Activated CD4-positive, alpha-beta memory T cell treated with anti-CD3 and anti-CD28 coated beads, Interleukin-2, amount 10 ng/mL, durations not matched to agents 7 days and 5 days (primary cell): Measurements from ENCODE around the gene ANAPC15. TPM values are rescaled to one million over a fixed set of nuclear protein-coding genes. Genes with fewer than 3 reads are reported as not detected.

ENCODE experiments used
- CTCF ChIA-PET: fragments of 350-600 bp; sonication (Branson Sonifier 250); formaldehyde crosslinking; loops from one replicate; lab custom pipeline; 2021; ENCODE audit warnings: antibody characterized with exemption, inconsistent platforms; lab: Charles Lee
- POLR2A ChIA-PET: fragments of 350-600 bp; sonication (Branson Sonifier 250); formaldehyde crosslinking; loops from one replicate; lab custom pipeline; 2021; ENCODE audit warnings: antibody characterized with exemption; lab: Charles Lee
- DNase-seq: peaks from one replicate; pipeline ENCODE4 v3.0.0-alpha.2; 2020
- H3K27ac Mint-ChIP-seq: one replicate; pipeline ENCODE4 v1.8.0; 2021; ENCODE audit warnings: mild to moderate bottlenecking, mixed read lengths
- H3K27me3 Mint-ChIP-seq: one replicate; pipeline ENCODE4 v1.8.0; 2021; ENCODE audit warnings: mixed read lengths
- H3K36me3 Mint-ChIP-seq: one replicate; pipeline ENCODE4 v1.8.0; 2021; ENCODE audit warnings: low read depth, mixed read lengths
- H3K4me1 Mint-ChIP-seq: one replicate; pipeline ENCODE4 v1.8.0; 2021; ENCODE audit warnings: mixed read lengths
- H3K4me3 Mint-ChIP-seq: one replicate; pipeline ENCODE4 v1.8.0; 2021; ENCODE audit warnings: mild to moderate bottlenecking, mixed read lengths
- H3K9me3 Mint-ChIP-seq: one replicate; pipeline ENCODE4 v1.8.0; 2021; ENCODE audit warnings: mixed read lengths
- total RNA-seq, 2 experiments: library from RNA; stranded (reverse); gene quantifications; one replicate each; pipeline ENCODE4 v1.2.3, GENCODE V29; 2021

ANAPC15 gene
- total RNA-seq, 2 experiments from 2014 or later, result 53.0 to 58.7 TPM

GRCh38 chr11:72102162-72102561 lies 10.3 kb downstream of the ANAPC15 start:
- Mint-ChIP-seq H3K36me3 (peaks cover 39% of the 10 kb centered on the region), H3K27me3 (no peaks in the 10 kb centered on the region), H3K4me1 (peaks cover 42% of the 10 kb centered on the region), H3K9me3 (no peaks in the 10 kb centered on the region), H3K27ac (peak overlapping the region; percentile 84), H3K4me3 (peak overlapping the region; percentile 87)
- ChIA-PET POLR2A (interaction anchor here (0.7 to 8.9 kb wide), 15 partner anchors 9 to 313 kb away, joined by 3 to 88 read pairs (median 5); partner anchors contain the start of genes ANAPC15 and XNDC1N), CTCF (interaction anchor here (1.2 to 4.3 kb wide), 4 partner anchors 9 to 42 kb away, joined by 4 to 20 read pairs (median 14); partner anchors contain the start of gene ANAPC15)
- no peak for DNase-seq

GRCh38 chr11:72100462-72100861 lies 12.0 kb downstream of the ANAPC15 start:
- Mint-ChIP-seq H3K36me3 (peaks cover 43% of the 10 kb centered on the region), H3K27me3 (no peaks in the 10 kb centered on the region), H3K4me1 (peaks cover 42% of the 10 kb centered on the region), H3K9me3 (no peaks in the 10 kb centered on the region), H3K27ac (peak overlapping the region; percentile 61), H3K4me3 (no peak overlapping the region)
- ChIA-PET CTCF (interaction anchor here (0.9 to 4.3 kb wide), 6 partner anchors 10 to 300 kb away, joined by 3 to 20 read pairs (median 5); no protein-coding TSS in a partner anchor), POLR2A (interaction anchor here (0.6 to 8.9 kb wide), 7 partner anchors 10 to 289 kb away, joined by 3 to 88 read pairs (median 12); partner anchors contain the start of gene ANAPC15)
- DNase-seq, result no peak

GRCh38 chr11:72100009-72100408 lies 12.5 kb downstream of the ANAPC15 start:
- POLR2A ChIA-PET, result interaction anchor here (0.6 to 8.9 kb wide), 7 partner anchors 10 to 289 kb away, joined by 3 to 88 read pairs (median 9); partner anchors contain the start of gene ANAPC15
- CTCF ChIA-PET, result interaction anchor here (1.4 to 4.3 kb wide), 4 partner anchors 9 to 83 kb away, joined by 3 to 20 read pairs (median 13); no protein-coding TSS in a partner anchor

GRCh38 chr11:72098741-72099140 lies 13.8 kb downstream of the ANAPC15 start:
- peaks cover 34% of the 10 kb centered on the region for H3K4me1 Mint-ChIP-seq
- no peaks in the 10 kb centered on the region for H3K27me3 Mint-ChIP-seq
- no peaks in the 10 kb centered on the region for H3K9me3 Mint-ChIP-seq
- CTCF ChIA-PET, result interaction anchor here (1.7 to 4.3 kb wide), 4 partner anchors 8 to 74 kb away, joined by 6 to 20 read pairs (median 14); no protein-coding TSS in a partner anchor
- H3K4me3 Mint-ChIP-seq, result no peak overlapping the region
- no peak for DNase-seq
- peaks cover 47% of the 10 kb centered on the region for H3K36me3 Mint-ChIP-seq
- POLR2A ChIA-PET, result interaction anchor here (0.9 to 8.9 kb wide), 4 partner anchors 9 to 59 kb away, joined by 3 to 88 read pairs (median 8); partner anchors contain the start of gene ANAPC15
- H3K27ac Mint-ChIP-seq, result no peak overlapping the region

More at GRCh38 chr11:72100009-72100408, 12.5 kb downstream of the ANAPC15 start:
- H3K27ac Mint-ChIP-seq, result no peak overlapping the region
- H3K4me3 Mint-ChIP-seq, result no peak overlapping the region
- H3K27me3 Mint-ChIP-seq, result no peaks in the 10 kb centered on the region
- no peak for DNase-seq
- H3K36me3 Mint-ChIP-seq, result peaks cover 44% of the 10 kb centered on the region
- peaks cover 42% of the 10 kb centered on the region for H3K4me1 Mint-ChIP-seq
- H3K9me3 Mint-ChIP-seq, result no peaks in the 10 kb centered on the region

- Mint-ChIP-seq H3K27me3 (no peaks in the 10 kb centered on the region), H3K27ac (no peak overlapping the region), H3K9me3 (no peaks in the 10 kb centered on the region), H3K4me1 (peaks cover 16% of the 10 kb centered on the region), H3K4me3 (no peak overlapping the region), H3K36me3 (peaks cover 15% of the 10 kb centered on the region)
- ChIA-PET CTCF (interaction anchor here (0.6 to 5.4 kb wide), 15 partner anchors 9 to 160 kb away, joined by 3 to 104 read pairs (median 4); partner anchors contain the start of gene ANAPC15), POLR2A (interaction anchor here (1.0 to 2.9 kb wide), 7 partner anchors 10 to 113 kb away, joined by 3 to 18 read pairs (median 5); partner anchors contain the start of gene LAMTOR1)
- peak; percentile 66 for DNase-seq
Measured at GRCh38 chr11:72091292-72091691, 21.2 kb downstream of the ANAPC15 start.

GRCh38 chr11:72088076-72088808 lies 24.3 kb downstream of the ANAPC15 start:
- peaks cover 26% of the 10 kb centered on the region for H3K4me1 Mint-ChIP-seq
- H3K36me3 Mint-ChIP-seq, result peaks cover 14% of the 10 kb centered on the region
- H3K27ac Mint-ChIP-seq, result no peak overlapping the region
- CTCF ChIA-PET, result interaction anchor here (4.0 kb wide), 1 partner anchor 63 kb away, joined by 29 read pairs; no protein-coding TSS in a partner anchor
- no peaks in the 10 kb centered on the region for H3K9me3 Mint-ChIP-seq
- H3K4me3 Mint-ChIP-seq, result no peak overlapping the region
- H3K27me3 Mint-ChIP-seq, result no peaks in the 10 kb centered on the region
- no peak for DNase-seq
- POLR2A ChIA-PET, result interaction anchor here (2.4 kb wide), 1 partner anchor 13 kb away, joined by 9 read pairs; no protein-coding TSS in a partner anchor

GRCh38 chr11:72085621-72086351 lies 26.7 kb downstream of the ANAPC15 start:
- no peak for DNase-seq
- Mint-ChIP-seq H3K27ac (no peak overlapping the region), H3K9me3 (no peaks in the 10 kb centered on the region), H3K27me3 (no peaks in the 10 kb centered on the region), H3K4me1 (peaks cover 40% of the 10 kb centered on the region), H3K36me3 (peaks cover 14% of the 10 kb centered on the region), H3K4me3 (no peak overlapping the region)
- ChIA-PET CTCF (interaction anchor here (0.6 to 4.0 kb wide), 3 partner anchors 45 to 446 kb away, joined by 3 to 29 read pairs (median 4); no protein-coding TSS in a partner anchor), POLR2A (interaction anchor here (0.7 to 2.8 kb wide), 7 partner anchors 14 to 158 kb away, joined by 3 to 12 read pairs (median 5); partner anchors contain the start of genes ANAPC15 and XNDC1N)

GRCh38 chr11:72084965-72085364 lies 27.5 kb downstream of the ANAPC15 start:
- no peaks in the 10 kb centered on the region for H3K27me3 Mint-ChIP-seq
- POLR2A ChIA-PET, result interaction anchor here (1.2 to 2.8 kb wide), 5 partner anchors 14 to 90 kb away, joined by 3 to 12 read pairs (median 5); partner anchors contain the start of gene ANAPC15
- peaks cover 44% of the 10 kb centered on the region for H3K4me1 Mint-ChIP-seq
- DNase-seq, result no peak
- peaks cover 13% of the 10 kb centered on the region for H3K36me3 Mint-ChIP-seq
- CTCF ChIA-PET, result interaction anchor here (0.7 to 4.0 kb wide), 4 partner anchors 51 to 1513 kb away, joined by 3 to 29 read pairs (median 4); no protein-coding TSS in a partner anchor
- H3K27ac Mint-ChIP-seq, result no peak overlapping the region
- no peaks in the 10 kb centered on the region for H3K9me3 Mint-ChIP-seq
- no peak overlapping the region for H3K4me3 Mint-ChIP-seq

GRCh38 chr11:72084076-72084475 lies 28.4 kb downstream of the ANAPC15 start:
- ChIA-PET CTCF (interaction anchor here (0.9 kb wide), 1 partner anchor 51 kb away, joined by 5 read pairs; no protein-coding TSS in a partner anchor), POLR2A (interaction anchor here (1.3 to 1.4 kb wide), 2 partner anchors 15 to 43 kb away, joined by 4 to 5 read pairs; no protein-coding TSS in a partner anchor)
- Mint-ChIP-seq H3K27ac (no peak overlapping the region), H3K9me3 (no peaks in the 10 kb centered on the region), H3K4me3 (no peak overlapping the region), H3K27me3 (no peaks in the 10 kb centered on the region), H3K36me3 (peaks cover 9% of the 10 kb centered on the region), H3K4me1 (peaks cover 47% of the 10 kb centered on the region)
- DNase-seq, result no peak

GRCh38 chr11:72083414-72083813 lies 29.1 kb downstream of the ANAPC15 start:
- peaks cover 52% of the 10 kb centered on the region for H3K4me1 Mint-ChIP-seq
- ChIA-PET POLR2A (interaction anchor here (1.4 kb wide), 1 partner anchor 43 kb away, joined by 4 read pairs; no protein-coding TSS in a partner anchor), CTCF (no interaction called here)
- H3K9me3 Mint-ChIP-seq, result no peaks in the 10 kb centered on the region
- H3K4me3 Mint-ChIP-seq, result no peak overlapping the region
- H3K27ac Mint-ChIP-seq, result no peak overlapping the region
- H3K36me3 Mint-ChIP-seq, result peaks cover 14% of the 10 kb centered on the region
- no peak for DNase-seq
- no peaks in the 10 kb centered on the region for H3K27me3 Mint-ChIP-seq

GRCh38 chr11:72081821-72082453 lies 30.6 kb downstream of the ANAPC15 start:
- no peak for DNase-seq
- POLR2A ChIA-PET, result interaction anchor here (1.4 to 2.3 kb wide), 7 partner anchors 10 to 153 kb away, joined by 3 to 22 read pairs (median 6); partner anchors contain the start of genes ANAPC15, LAMTOR1, RNF121 and XNDC1N
- H3K9me3 Mint-ChIP-seq, result no peaks in the 10 kb centered on the region

More at GRCh38 chr11:72081821-72082453, 30.6 kb downstream of the ANAPC15 start:
- Mint-ChIP-seq H3K4me1 (peaks cover 61% of the 10 kb centered on the region), H3K36me3 (peaks cover 14% of the 10 kb centered on the region), H3K27ac (peak overlapping the region; percentile 90), H3K27me3 (no peaks in the 10 kb centered on the region), H3K4me3 (peak overlapping the region; percentile 88)
- CTCF ChIA-PET, result interaction anchor here (1.0 to 2.2 kb wide), 7 partner anchors 9 to 352 kb away, joined by 3 to 16 read pairs (median 4); partner anchors contain the start of gene CLPB
